IMR-90 (cell line): ENCODE results near the gene HES6.

Experiments
- CHD1 ChIP-seq: IDR thresholded peaks from 2 replicates; pipeline ENCODE4 v1.6.1; 2012; ENCODE audit warnings: low read depth, low read length, improper control_type of control experiment
- CTCF ChIP-seq: conservative IDR thresholded peaks from 2 replicates; pipeline ENCODE4 v1.5.1; 2012; ENCODE audit warnings: mild to moderate bottlenecking, low read depth, low read length, improper control_type of control experiment
- RAD21 ChIP-seq: IDR thresholded peaks from 2 replicates; pipeline ENCODE4 v1.6.1; 2012; ENCODE audit warnings: low read length, improper control_type of control experiment

GRCh38 chr2:238233625-238234024 is 6.2 kb downstream of the HES6 start:
- TF ChIP-seq CTCF (no peak), CHD1 (no peak), RAD21 (no peak)
